MM.1S (cell line): ENCODE data around the gene NAP1L5.

Source experiments
- DNase-seq: peaks from one replicate; pipeline ENCODE4 v3.0.0-alpha.2; 2015
- H2AFZ ChIP-seq: fragments of 300-600 bp; sonication (generic); 2 replicates; pipeline ENCODE4 v1.6.0; 2016; ENCODE audit warnings: antibody characterized with exemption, low read length
- H3F3A ChIP-seq: fragments of 300-600 bp; sonication (generic); 2 replicates; pipeline ENCODE4 v1.6.1; 2016; ENCODE audit warnings: mild to moderate bottlenecking, antibody characterized with exemption, low read length, moderate library complexity, mixed read lengths; ENCODE audit not compliant: insufficient read depth
- H3K27ac ChIP-seq: fragments of 300-600 bp; sonication (generic); 2 replicates; pipeline ENCODE4 v1.5.1; 2016; ENCODE audit warnings: mild to moderate bottlenecking, low read length
- H3K27me3 ChIP-seq: fragments of 300-600 bp; sonication (generic); replicated peaks from 2 replicates; pipeline ENCODE4 v1.6.0; 2016; ENCODE audit warnings: low read length; ENCODE audit not compliant: insufficient read depth
- H3K36me3 ChIP-seq: fragments of 300-600 bp; sonication (generic); replicated peaks from 2 replicates; pipeline ENCODE4 v1.6.1; 2016; ENCODE audit warnings: mild to moderate bottlenecking, low read length, mixed read lengths; ENCODE audit not compliant: insufficient read depth
- H3K4me1 ChIP-seq: fragments of 300-600 bp; sonication (generic); 2 replicates; pipeline ENCODE4 v1.6.1; 2016; ENCODE audit warnings: low read length, mixed read lengths
- H3K4me2 ChIP-seq: fragments of 300-600 bp; sonication (generic); 2 replicates; pipeline ENCODE4 v1.6.0; 2016; ENCODE audit warnings: low read depth, low read length
- H3K4me3 ChIP-seq: fragments of 300-600 bp; sonication (generic); 2 replicates; pipeline ENCODE4 v1.5.1; 2016; ENCODE audit warnings: low read length, mixed read lengths
- H3K79me2 ChIP-seq: fragments of 300-600 bp; sonication (generic); 2 replicates; pipeline ENCODE4 v1.6.1; 2016; ENCODE audit warnings: mixed run types, low read length, mixed read lengths
- H3K9ac ChIP-seq: fragments of 300-600 bp; sonication (generic); 2 replicates; pipeline ENCODE4 v1.6.1; 2016; ENCODE audit warnings: low read length, mixed read lengths
- H3K9me2 ChIP-seq: fragments of 300-600 bp; sonication (generic); replicated peaks from 2 replicates; pipeline ENCODE4 v1.6.1; 2016; ENCODE audit warnings: mild to moderate bottlenecking, low read length, mixed read lengths; ENCODE audit not compliant: insufficient read depth
- H3K9me3 ChIP-seq: fragments of 300-600 bp; sonication (generic); replicated peaks from 2 replicates; pipeline ENCODE4 v1.6.1; 2016; ENCODE audit warnings: mild to moderate bottlenecking, low read length, mixed read lengths; ENCODE audit not compliant: insufficient read depth
- H4K20me1 ChIP-seq: fragments of 300-600 bp; sonication (generic); 2 replicates; pipeline ENCODE4 v1.6.1; 2016; ENCODE audit warnings: mild to moderate bottlenecking, low read length, moderate library complexity, mixed read lengths; ENCODE audit not compliant: insufficient read depth
- CTCF ChIP-seq: fragments of 300-600 bp; sonication (generic); IDR thresholded peaks from 2 replicates; pipeline ENCODE4 v1.5.1; 2016; ENCODE audit warnings: antibody characterized with exemption, low read length, mixed read lengths
- EZH2 ChIP-seq: fragments of 300-600 bp; sonication (generic); optimal IDR thresholded peaks from 2 replicates; pipeline ENCODE3; 2017; ENCODE audit warnings: low read depth, mild to moderate bottlenecking, antibody characterized with exemption, low read length, mixed read lengths
- EZH2phosphoT487 ChIP-seq: fragments of 300-600 bp; sonication (generic); IDR thresholded peaks from 2 replicates; pipeline ENCODE4 v1.6.1; 2018; ENCODE audit warnings: antibody characterized with exemption, low read length

NAP1L5 gene

GRCh38 chr4:88655226-88655625 lies 42.4 kb downstream of the NAP1L5 start:
- H3K27me3 ChIP-seq = no peaks in the 10 kb centered on the region
- H3K4me3 ChIP-seq = no peak overlapping the region
- no peak overlapping the region for H2AFZ ChIP-seq
- TF ChIP-seq CTCF (no peak), EZH2phosphoT487 (no peak), EZH2 (no peak)
- no peaks in the 10 kb centered on the region for H3K4me1 ChIP-seq
- no peaks in the 10 kb centered on the region for H3K36me3 ChIP-seq
- H3K79me2 ChIP-seq = no peaks in the 10 kb centered on the region
- H3F3A ChIP-seq = no peaks in the 10 kb centered on the region
- no peaks in the 10 kb centered on the region for H3K9me2 ChIP-seq
- no peak overlapping the region for H3K4me2 ChIP-seq
- DNase-seq = no peak
- H3K9me3 ChIP-seq = no peaks in the 10 kb centered on the region
- H4K20me1 ChIP-seq = no peaks in the 10 kb centered on the region; the same call in 1 of the 2 replicates
- H3K9ac ChIP-seq = no peak overlapping the region
- H3K27ac ChIP-seq = no peak overlapping the region

- no peak overlapping the region for H3K4me3 ChIP-seq
- no peaks in the 10 kb centered on the region for H3K36me3 ChIP-seq
- no peak overlapping the region for H3K9ac ChIP-seq
- no peaks in the 10 kb centered on the region for H3K9me2 ChIP-seq
- no peak for DNase-seq
- H2AFZ ChIP-seq = no peak overlapping the region
- no peaks in the 10 kb centered on the region for H3F3A ChIP-seq
- H3K4me1 ChIP-seq = no peaks in the 10 kb centered on the region
- TF ChIP-seq EZH2 (no peak), CTCF (no peak), EZH2phosphoT487 (no peak)
- H3K79me2 ChIP-seq = no peaks in the 10 kb centered on the region
- H3K9me3 ChIP-seq = no peaks in the 10 kb centered on the region
- no peaks in the 10 kb centered on the region for H3K27me3 ChIP-seq
- H3K4me2 ChIP-seq = no peak overlapping the region
- no peak overlapping the region for H3K27ac ChIP-seq
- H4K20me1 ChIP-seq = no peaks in the 10 kb centered on the region; the same call in 1 of the 2 replicates
Observed at GRCh38 chr4:88653371-88653946, 44.2 kb downstream of the NAP1L5 start.

GRCh38 chr4:88649716-88650115 lies 47.9 kb downstream of the NAP1L5 start:
- Histone ChIP-seq H3K27me3 (no peaks in the 10 kb centered on the region), H3K4me2 (no peak overlapping the region), H2AFZ (no peak overlapping the region), H3K27ac (no peak overlapping the region), H4K20me1 (no peaks in the 10 kb centered on the region), H3K36me3 (no peaks in the 10 kb centered on the region), H3K4me1 (no peaks in the 10 kb centered on the region), H3K79me2 (no peaks in the 10 kb centered on the region), H3F3A (no peaks in the 10 kb centered on the region), H3K9me3 (no peaks in the 10 kb centered on the region), H3K9ac (no peak overlapping the region), H3K4me3 (no peak overlapping the region), H3K9me2 (no peaks in the 10 kb centered on the region)
- no peak for TF ChIP-seq EZH2phosphoT487
- TF ChIP-seq CTCF = no peak
- no peak for TF ChIP-seq EZH2
- no peak for DNase-seq
